GM12878 (cell line): ENCODE measurements around the gene MTHFR.

ENCODE experiments used
- CHD2 ChIP-seq: IDR thresholded peaks from 2 replicates; pipeline ENCODE4 v1.6.1; 2011; ENCODE audit warnings: low read depth, low read length, improper control_type of control experiment, borderline replicate concordance
- POLR2A ChIP-seq: IDR thresholded peaks from 2 replicates; pipeline ENCODE4 v1.6.1; 2011; ENCODE audit warnings: low read depth, mild to moderate bottlenecking, low read length
- RCOR1 ChIP-seq: conservative IDR thresholded peaks from 2 replicates; pipeline ENCODE4 v1.6.1; 2012; ENCODE audit warnings: low read depth, low read length, improper control_type of control experiment
- SIX5 ChIP-seq: IDR thresholded peaks from 2 replicates; pipeline ENCODE4 v1.6.1; 2011; ENCODE audit warnings: mild to moderate bottlenecking, low read depth, low read length, moderate library complexity; ENCODE audit not compliant: severe bottlenecking
- YY1 ChIP-seq: IDR thresholded peaks from 2 replicates; pipeline ENCODE4 v1.6.1; 2011; ENCODE audit warnings: low read depth, mild to moderate bottlenecking, low read length
- TF ChIP-seq, protein P1 (sequence below): IDR thresholded peaks from 2 replicates; pipeline ENCODE4 v1.6.1; 2012; ENCODE audit warnings: low read length, inconsistent platforms
- TF ChIP-seq, protein P2 (sequence below), 3 experiments: IDR thresholded peaks in 2 of 3; conservative IDR thresholded peaks in 1 of 3; 2 replicates each; pipeline ENCODE4 v1.5.1; 2011; ENCODE audit warnings: low read depth in 3 of 3, low read length in 3 of 3, mild to moderate bottlenecking in 3 of 3, control low read depth in 2 of 3, moderate library complexity in 2 of 3, inconsistent platforms in 1 of 3, mixed read lengths in 1 of 3; ENCODE audit not compliant: control insufficient read depth in 2 of 3, insufficient read depth in 1 of 3; ENCODE audit errors: extremely low read depth in 1 of 3
- TF ChIP-seq, protein P3 (sequence below): IDR thresholded peaks from 2 replicates; pipeline ENCODE4 v1.6.1; 2012; ENCODE audit warnings: low read depth, low read length, improper control_type of control experiment
- TF ChIP-seq, protein P4 (sequence below): IDR thresholded peaks from 2 replicates; pipeline ENCODE4 v1.6.1; 2011; ENCODE audit warnings: borderline replicate concordance, low read depth, mild to moderate bottlenecking, moderate library complexity, mixed read lengths, low read length; ENCODE audit not compliant: insufficient read depth; ENCODE audit errors: extremely low read length
- TF ChIP-seq, protein P5 (sequence below): fragments of 450-650 bp; formaldehyde crosslinking; IDR thresholded peaks from 2 replicates; pipeline ENCODE4 v1.5.0; 2022; ENCODE audit warnings: mild to moderate bottlenecking, missing genetic modification characterization
- TF ChIP-seq, protein P6 (sequence below): fragments of 450-650 bp; IDR thresholded peaks from 2 replicates; pipeline ENCODE4 v1.6.1; 2016; ENCODE audit warnings: mild to moderate bottlenecking

DNA sequence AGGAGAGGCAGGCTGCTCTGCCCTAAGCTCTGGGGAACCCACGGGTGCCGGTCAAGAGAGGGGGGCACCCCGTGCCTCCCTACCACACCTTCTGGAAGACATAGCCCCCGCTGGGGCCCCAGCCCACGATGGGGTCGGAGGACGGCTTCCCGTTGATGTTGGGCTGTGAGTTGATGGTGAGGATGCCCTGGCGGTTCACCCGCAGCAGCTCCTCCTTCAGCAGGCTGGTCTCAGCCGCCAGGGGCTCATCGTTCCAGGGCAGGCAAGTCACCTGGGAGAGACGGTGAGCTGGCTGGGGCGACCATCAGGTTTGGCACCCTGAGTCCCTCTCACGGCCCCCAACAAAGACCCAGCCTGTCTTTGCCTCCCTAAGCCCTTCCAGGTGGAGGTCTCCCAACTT lies 11.9 kb downstream of the MTHFR start:
- TF ChIP-seq, protein P1, sequence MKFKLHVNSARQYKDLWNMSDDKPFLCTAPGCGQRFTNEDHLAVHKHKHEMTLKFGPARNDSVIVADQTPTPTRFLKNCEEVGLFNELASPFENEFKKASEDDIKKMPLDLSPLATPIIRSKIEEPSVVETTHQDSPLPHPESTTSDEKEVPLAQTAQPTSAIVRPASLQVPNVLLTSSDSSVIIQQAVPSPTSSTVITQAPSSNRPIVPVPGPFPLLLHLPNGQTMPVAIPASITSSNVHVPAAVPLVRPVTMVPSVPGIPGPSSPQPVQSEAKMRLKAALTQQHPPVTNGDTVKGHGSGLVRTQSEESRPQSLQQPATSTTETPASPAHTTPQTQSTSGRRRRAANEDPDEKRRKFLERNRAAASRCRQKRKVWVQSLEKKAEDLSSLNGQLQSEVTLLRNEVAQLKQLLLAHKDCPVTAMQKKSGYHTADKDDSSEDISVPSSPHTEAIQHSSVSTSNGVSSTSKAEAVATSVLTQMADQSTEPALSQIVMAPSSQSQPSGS, result no peak
- TF ChIP-seq, protein P2, sequence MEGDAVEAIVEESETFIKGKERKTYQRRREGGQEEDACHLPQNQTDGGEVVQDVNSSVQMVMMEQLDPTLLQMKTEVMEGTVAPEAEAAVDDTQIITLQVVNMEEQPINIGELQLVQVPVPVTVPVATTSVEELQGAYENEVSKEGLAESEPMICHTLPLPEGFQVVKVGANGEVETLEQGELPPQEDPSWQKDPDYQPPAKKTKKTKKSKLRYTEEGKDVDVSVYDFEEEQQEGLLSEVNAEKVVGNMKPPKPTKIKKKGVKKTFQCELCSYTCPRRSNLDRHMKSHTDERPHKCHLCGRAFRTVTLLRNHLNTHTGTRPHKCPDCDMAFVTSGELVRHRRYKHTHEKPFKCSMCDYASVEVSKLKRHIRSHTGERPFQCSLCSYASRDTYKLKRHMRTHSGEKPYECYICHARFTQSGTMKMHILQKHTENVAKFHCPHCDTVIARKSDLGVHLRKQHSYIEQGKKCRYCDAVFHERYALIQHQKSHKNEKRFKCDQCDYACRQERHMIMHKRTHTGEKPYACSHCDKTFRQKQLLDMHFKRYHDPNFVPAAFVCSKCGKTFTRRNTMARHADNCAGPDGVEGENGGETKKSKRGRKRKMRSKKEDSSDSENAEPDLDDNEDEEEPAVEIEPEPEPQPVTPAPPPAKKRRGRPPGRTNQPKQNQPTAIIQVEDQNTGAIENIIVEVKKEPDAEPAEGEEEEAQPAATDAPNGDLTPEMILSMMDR (IDR thresholded peaks at IDR 0.05 in 2 of 3, conservative IDR thresholded peaks at IDR 0.05 in 1 of 3; ENCODE audit: control insufficient read depth in 2 of 3, extremely low read depth in 1 of 3, insufficient read depth in 1 of 3, low read depth in 3 of 3, low read length in 3 of 3), result no peak
- TF ChIP-seq, protein P3, sequence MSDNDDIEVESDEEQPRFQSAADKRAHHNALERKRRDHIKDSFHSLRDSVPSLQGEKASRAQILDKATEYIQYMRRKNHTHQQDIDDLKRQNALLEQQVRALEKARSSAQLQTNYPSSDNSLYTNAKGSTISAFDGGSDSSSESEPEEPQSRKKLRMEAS, result no peak
- TF ChIP-seq POLR2A (no peak), SIX5 (no peak), RCOR1 (no peak), CHD2 (no peak), YY1 (no peak)
- TF ChIP-seq, protein P4, sequence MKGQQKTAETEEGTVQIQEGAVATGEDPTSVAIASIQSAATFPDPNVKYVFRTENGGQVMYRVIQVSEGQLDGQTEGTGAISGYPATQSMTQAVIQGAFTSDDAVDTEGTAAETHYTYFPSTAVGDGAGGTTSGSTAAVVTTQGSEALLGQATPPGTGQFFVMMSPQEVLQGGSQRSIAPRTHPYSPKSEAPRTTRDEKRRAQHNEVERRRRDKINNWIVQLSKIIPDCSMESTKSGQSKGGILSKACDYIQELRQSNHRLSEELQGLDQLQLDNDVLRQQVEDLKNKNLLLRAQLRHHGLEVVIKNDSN, result no peak
- TF ChIP-seq, protein P5, sequence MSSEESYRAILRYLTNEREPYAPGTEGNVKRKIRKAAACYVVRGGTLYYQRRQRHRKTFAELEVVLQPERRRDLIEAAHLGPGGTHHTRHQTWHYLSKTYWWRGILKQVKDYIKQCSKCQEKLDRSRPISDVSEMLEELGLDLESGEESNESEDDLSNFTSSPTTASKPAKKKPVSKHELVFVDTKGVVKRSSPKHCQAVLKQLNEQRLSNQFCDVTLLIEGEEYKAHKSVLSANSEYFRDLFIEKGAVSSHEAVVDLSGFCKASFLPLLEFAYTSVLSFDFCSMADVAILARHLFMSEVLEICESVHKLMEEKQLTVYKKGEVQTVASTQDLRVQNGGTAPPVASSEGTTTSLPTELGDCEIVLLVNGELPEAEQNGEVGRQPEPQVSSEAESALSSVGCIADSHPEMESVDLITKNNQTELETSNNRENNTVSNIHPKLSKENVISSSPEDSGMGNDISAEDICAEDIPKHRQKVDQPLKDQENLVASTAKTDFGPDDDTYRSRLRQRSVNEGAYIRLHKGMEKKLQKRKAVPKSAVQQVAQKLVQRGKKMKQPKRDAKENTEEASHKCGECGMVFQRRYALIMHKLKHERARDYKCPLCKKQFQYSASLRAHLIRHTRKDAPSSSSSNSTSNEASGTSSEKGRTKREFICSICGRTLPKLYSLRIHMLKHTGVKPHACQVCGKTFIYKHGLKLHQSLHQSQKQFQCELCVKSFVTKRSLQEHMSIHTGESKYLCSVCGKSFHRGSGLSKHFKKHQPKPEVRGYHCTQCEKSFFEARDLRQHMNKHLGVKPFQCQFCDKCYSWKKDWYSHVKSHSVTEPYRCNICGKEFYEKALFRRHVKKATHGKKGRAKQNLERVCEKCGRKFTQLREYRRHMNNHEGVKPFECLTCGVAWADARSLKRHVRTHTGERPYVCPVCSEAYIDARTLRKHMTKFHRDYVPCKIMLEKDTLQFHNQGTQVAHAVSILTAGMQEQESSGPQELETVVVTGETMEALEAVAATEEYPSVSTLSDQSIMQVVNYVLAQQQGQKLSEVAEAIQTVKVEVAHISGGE (CRISPR knock-in tag), result no peak
- TF ChIP-seq, protein P6, sequence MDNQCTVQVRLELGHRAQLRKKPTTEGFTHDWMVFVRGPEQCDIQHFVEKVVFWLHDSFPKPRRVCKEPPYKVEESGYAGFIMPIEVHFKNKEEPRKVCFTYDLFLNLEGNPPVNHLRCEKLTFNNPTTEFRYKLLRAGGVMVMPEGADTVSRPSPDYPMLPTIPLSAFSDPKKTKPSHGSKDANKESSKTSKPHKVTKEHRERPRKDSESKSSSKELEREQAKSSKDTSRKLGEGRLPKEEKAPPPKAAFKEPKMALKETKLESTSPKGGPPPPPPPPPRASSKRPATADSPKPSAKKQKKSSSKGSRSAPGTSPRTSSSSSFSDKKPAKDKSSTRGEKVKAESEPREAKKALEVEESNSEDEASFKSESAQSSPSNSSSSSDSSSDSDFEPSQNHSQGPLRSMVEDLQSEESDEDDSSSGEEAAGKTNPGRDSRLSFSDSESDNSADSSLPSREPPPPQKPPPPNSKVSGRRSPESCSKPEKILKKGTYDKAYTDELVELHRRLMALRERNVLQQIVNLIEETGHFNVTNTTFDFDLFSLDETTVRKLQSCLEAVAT, result no peak
